Skeletal muscle satellite cell (primary cell): ENCODE results near the gene MAML3.

Experiments
- H3K27me3 ChIP-seq: 2 replicates; pipeline ENCODE4 v1.7.0; 2013; ENCODE audit warnings: low read length; ENCODE audit not compliant: control insufficient read depth, insufficient read depth
- H3K36me3 ChIP-seq: 2 replicates; pipeline ENCODE4 v1.7.0; 2013; ENCODE audit warnings: mild to moderate bottlenecking, control low read depth, low read length; ENCODE audit not compliant: insufficient read depth
- H3K4me1 ChIP-seq: 2 replicates; pipeline ENCODE4 v1.7.0; 2013; ENCODE audit warnings: low read length; ENCODE audit not compliant: control insufficient read depth, insufficient read depth
- H3K4me2 ChIP-seq: 2 replicates; pipeline ENCODE4 v1.7.0; 2013; ENCODE audit warnings: mild to moderate bottlenecking, low read length
- H3K4me3 ChIP-seq: 2 replicates; pipeline ENCODE4 v1.7.0; 2013; ENCODE audit warnings: low read length
- H3K9ac ChIP-seq: 2 replicates; pipeline ENCODE4 v1.7.0; 2013; ENCODE audit warnings: mild to moderate bottlenecking, low read depth, low read length, moderate library complexity
- H3K9me3 ChIP-seq: replicated peaks from 2 replicates; pipeline ENCODE4 v1.7.0; 2013; ENCODE audit warnings: mild to moderate bottlenecking, control low read depth, low read length

Gene MAML3

GRCh38 chr4:139761461-139761860 lies 392.5 kb downstream of the MAML3 start:
- no peak overlapping the region for H3K4me3 ChIP-seq
- no peak overlapping the region for H3K4me2 ChIP-seq
- H3K36me3 ChIP-seq, result no peaks in the 10 kb centered on the region
- no peaks in the 10 kb centered on the region for H3K9me3 ChIP-seq
- H3K4me1 ChIP-seq, result no peaks in the 10 kb centered on the region
- no peak overlapping the region for H3K9ac ChIP-seq
- peaks cover 43% of the 10 kb centered on the region for H3K27me3 ChIP-seq

GRCh38 chr4:139760567-139760966 lies 393.4 kb downstream of the MAML3 start:
- Histone ChIP-seq H3K9ac (no peak overlapping the region), H3K4me2 (no peak overlapping the region), H3K9me3 (no peaks in the 10 kb centered on the region), H3K27me3 (peaks cover 50% of the 10 kb centered on the region), H3K4me1 (no peaks in the 10 kb centered on the region), H3K36me3 (no peaks in the 10 kb centered on the region), H3K4me3 (no peak overlapping the region)

GRCh38 chr4:139759097-139759496 lies 394.9 kb downstream of the MAML3 start:
- Histone ChIP-seq H3K36me3 (no peaks in the 10 kb centered on the region), H3K9me3 (no peaks in the 10 kb centered on the region), H3K4me1 (no peaks in the 10 kb centered on the region), H3K27me3 (peaks cover 50% of the 10 kb centered on the region), H3K9ac (no peak overlapping the region), H3K4me2 (no peak overlapping the region), H3K4me3 (no peak overlapping the region)

GRCh38 chr4:139756391-139757180 lies 397.4 kb downstream of the MAML3 start:
- no peak overlapping the region for H3K9ac ChIP-seq
- no peaks in the 10 kb centered on the region for H3K9me3 ChIP-seq
- H3K4me3 ChIP-seq, result no peak overlapping the region
- H3K27me3 ChIP-seq, result peaks cover 43% of the 10 kb centered on the region
- H3K36me3 ChIP-seq, result no peaks in the 10 kb centered on the region
- no peaks in the 10 kb centered on the region for H3K4me1 ChIP-seq
- no peak overlapping the region for H3K4me2 ChIP-seq

- Histone ChIP-seq H3K4me1 (no peaks in the 10 kb centered on the region), H3K4me2 (no peak overlapping the region), H3K9me3 (no peaks in the 10 kb centered on the region)
Measured at GRCh38 chr4:139754938-139755337, 399.0 kb downstream of the MAML3 start.

GRCh38 chr4:139753686-139754085 lies 400.3 kb downstream of the MAML3 start:
- peaks cover 25% of the 10 kb centered on the region for H3K27me3 ChIP-seq
- no peaks in the 10 kb centered on the region for H3K36me3 ChIP-seq
- no peak overlapping the region for H3K9ac ChIP-seq
- H3K4me1 ChIP-seq, result no peaks in the 10 kb centered on the region
- no peaks in the 10 kb centered on the region for H3K9me3 ChIP-seq
- no peak overlapping the region for H3K4me3 ChIP-seq
- no peak overlapping the region for H3K4me2 ChIP-seq

More at GRCh38 chr4:139754938-139755337, 399.0 kb downstream of the MAML3 start:
- Histone ChIP-seq H3K27me3 (peaks cover 36% of the 10 kb centered on the region), H3K4me3 (no peak overlapping the region), H3K36me3 (no peaks in the 10 kb centered on the region), H3K9ac (no peak overlapping the region)

GRCh38 chr4:139749835-139750498 lies 404.0 kb downstream of the MAML3 start:
- Histone ChIP-seq H3K4me3 (no peak overlapping the region), H3K4me2 (no peak overlapping the region), H3K9me3 (no peaks in the 10 kb centered on the region), H3K27me3 (peaks cover 4% of the 10 kb centered on the region), H3K4me1 (no peaks in the 10 kb centered on the region), H3K36me3 (no peaks in the 10 kb centered on the region), H3K9ac (no peak overlapping the region)

GRCh38 chr4:139749338-139749737 lies 404.6 kb downstream of the MAML3 start:
- H3K36me3 ChIP-seq, result no peaks in the 10 kb centered on the region
- no peaks in the 10 kb centered on the region for H3K4me1 ChIP-seq
- no peak overlapping the region for H3K9ac ChIP-seq
- H3K4me3 ChIP-seq, result no peak overlapping the region
- H3K9me3 ChIP-seq, result no peaks in the 10 kb centered on the region
- no peak overlapping the region for H3K4me2 ChIP-seq
- H3K27me3 ChIP-seq, result peaks cover 4% of the 10 kb centered on the region

GRCh38 chr4:139746431-139747171 lies 407.4 kb downstream of the MAML3 start:
- Histone ChIP-seq H3K4me2 (no peak overlapping the region), H3K4me3 (no peak overlapping the region), H3K27me3 (peaks cover 4% of the 10 kb centered on the region), H3K4me1 (no peaks in the 10 kb centered on the region), H3K9ac (no peak overlapping the region), H3K9me3 (no peaks in the 10 kb centered on the region), H3K36me3 (no peaks in the 10 kb centered on the region)

- H3K4me1 ChIP-seq, result peaks cover 8% of the 10 kb centered on the region
Measured at GRCh38 chr4:139745111-139745639, 408.8 kb downstream of the MAML3 start.

GRCh38 chr4:139744232-139744631 lies 409.8 kb downstream of the MAML3 start:
- Histone ChIP-seq H3K4me1 (peaks cover 11% of the 10 kb centered on the region), H3K4me2 (no peak overlapping the region), H3K36me3 (no peaks in the 10 kb centered on the region), H3K4me3 (no peak overlapping the region), H3K9me3 (no peaks in the 10 kb centered on the region), H3K27me3 (peaks cover 4% of the 10 kb centered on the region), H3K9ac (no peak overlapping the region)

More at GRCh38 chr4:139745111-139745639, 408.8 kb downstream of the MAML3 start:
- H3K36me3 ChIP-seq, result no peaks in the 10 kb centered on the region
- peaks cover 4% of the 10 kb centered on the region for H3K27me3 ChIP-seq
- H3K4me3 ChIP-seq, result no peak overlapping the region
- no peak overlapping the region for H3K4me2 ChIP-seq
- H3K9me3 ChIP-seq, result no peaks in the 10 kb centered on the region
- no peak overlapping the region for H3K9ac ChIP-seq
